OCI-M2 (cell line): ENCODE data around the gene ADA.

ENCODE experiments used
- DNase-seq: peaks from one replicate; lab custom pipeline; 2025; ENCODE audit not compliant: unreplicated experiment; lab: John Stamatoyannopoulos, UW

The ADA gene

GRCh38 chr20:44582311-44583025 is 69.0 kb downstream of the ADA start, which contains the start of gene PKIG:
TSS of gene PKIG (plus strand) at chr20:44582579. CDS start at chr20:44614557, 31,978 bp downstream.
- DNase-seq, result no peak

DNA sequence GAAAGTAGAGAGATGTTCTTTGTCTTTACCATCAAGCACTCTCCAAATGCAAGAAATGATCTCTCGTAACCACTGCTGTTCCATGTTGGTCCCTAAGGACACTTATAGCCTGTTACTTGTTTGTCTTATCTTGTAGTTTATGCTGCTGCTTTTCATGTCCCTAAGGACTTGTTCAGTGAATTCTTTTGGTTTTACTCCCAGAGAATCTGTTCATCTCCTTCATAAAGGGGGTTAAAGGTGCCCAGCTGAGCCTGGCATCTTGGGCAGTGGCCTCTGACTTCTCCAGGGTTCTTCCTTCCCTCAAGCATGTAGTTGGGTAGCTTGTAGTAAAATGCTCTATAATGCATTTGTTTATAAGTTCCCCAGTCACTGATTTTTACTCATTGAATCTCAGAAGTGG is 70.0 kb downstream of the ADA start:
- no peak for DNase-seq

GRCh38 chr20:44580581-44581268 is 70.8 kb downstream of the ADA start:
- no peak for DNase-seq

- no peak for DNase-seq
These were observed 72.0 kb downstream of the ADA start for GRCh38 chr20:44579313-44580081.

GRCh38 chr20:44576297-44576696 is 75.2 kb downstream of the ADA start:
- DNase-seq, result no peak

- no peak for DNase-seq
These were observed 77.1 kb downstream of the ADA start for GRCh38 chr20:44574372-44574771.

- no peak for DNase-seq
These were observed 78.0 kb downstream of the ADA start for GRCh38 chr20:44573501-44573869.

DNA sequence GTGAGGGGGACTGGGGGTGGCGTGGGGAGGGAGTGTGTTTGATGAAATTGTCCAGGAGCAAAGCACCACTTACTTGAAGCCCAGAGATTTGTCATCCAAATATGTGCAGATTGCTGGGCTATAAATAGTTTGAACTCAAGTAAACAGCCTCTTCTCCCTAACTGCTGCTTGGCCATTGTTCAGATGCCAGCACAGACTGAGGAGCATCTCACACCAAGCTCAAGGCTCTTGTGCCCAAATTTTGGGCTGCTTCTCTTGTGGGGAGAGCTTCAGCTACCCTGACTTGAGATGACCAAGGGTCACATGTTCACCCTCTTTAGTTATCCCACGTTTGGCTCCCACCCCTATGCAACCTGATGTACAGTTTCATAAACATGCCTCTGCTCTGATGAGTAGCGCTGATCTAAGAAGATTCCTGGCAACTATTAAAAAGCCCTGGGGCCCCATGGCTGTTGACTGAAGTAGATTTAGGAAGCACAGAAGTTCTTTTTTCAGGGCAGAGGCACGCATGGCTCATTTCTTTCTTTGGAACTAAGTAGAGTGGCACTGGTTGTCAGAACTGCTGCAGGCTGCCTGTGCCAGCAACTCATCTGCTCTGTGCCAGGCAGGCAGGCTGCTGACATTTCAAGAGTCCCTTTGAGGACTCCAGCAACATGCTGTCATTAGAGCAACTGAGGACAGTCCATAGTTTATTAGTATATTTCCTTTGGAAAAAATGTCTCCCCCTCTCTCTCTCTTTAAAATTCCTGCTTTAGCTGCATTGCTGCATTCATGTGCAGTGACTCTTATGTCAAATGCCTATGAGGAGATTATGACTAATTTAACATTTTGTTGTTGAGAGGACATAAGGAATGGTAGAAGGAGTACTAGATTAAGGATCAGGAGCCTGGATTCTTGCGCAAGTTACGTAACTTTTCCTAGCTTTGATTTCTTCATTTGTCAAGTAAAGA is 78.7 kb downstream of the ADA start:
- DNase-seq, result no peak

- DNase-seq, result no peak
These were observed 80.0 kb downstream of the ADA start for GRCh38 chr20:44571362-44571988.

- no peak for DNase-seq
These were observed 81.1 kb downstream of the ADA start for GRCh38 chr20:44570367-44570766.
